ENCODE results near the gene SEC61B.
"Not testable (repeated sequence)": the region's sequence is repeated elsewhere in the genome, so short reads cannot be mapped to it uniquely, and the experiment has no call there.

- TF ChIP-seq, protein P1, sequence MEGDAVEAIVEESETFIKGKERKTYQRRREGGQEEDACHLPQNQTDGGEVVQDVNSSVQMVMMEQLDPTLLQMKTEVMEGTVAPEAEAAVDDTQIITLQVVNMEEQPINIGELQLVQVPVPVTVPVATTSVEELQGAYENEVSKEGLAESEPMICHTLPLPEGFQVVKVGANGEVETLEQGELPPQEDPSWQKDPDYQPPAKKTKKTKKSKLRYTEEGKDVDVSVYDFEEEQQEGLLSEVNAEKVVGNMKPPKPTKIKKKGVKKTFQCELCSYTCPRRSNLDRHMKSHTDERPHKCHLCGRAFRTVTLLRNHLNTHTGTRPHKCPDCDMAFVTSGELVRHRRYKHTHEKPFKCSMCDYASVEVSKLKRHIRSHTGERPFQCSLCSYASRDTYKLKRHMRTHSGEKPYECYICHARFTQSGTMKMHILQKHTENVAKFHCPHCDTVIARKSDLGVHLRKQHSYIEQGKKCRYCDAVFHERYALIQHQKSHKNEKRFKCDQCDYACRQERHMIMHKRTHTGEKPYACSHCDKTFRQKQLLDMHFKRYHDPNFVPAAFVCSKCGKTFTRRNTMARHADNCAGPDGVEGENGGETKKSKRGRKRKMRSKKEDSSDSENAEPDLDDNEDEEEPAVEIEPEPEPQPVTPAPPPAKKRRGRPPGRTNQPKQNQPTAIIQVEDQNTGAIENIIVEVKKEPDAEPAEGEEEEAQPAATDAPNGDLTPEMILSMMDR (tag by site-specific recombination; IDR thresholded peaks at IDR 0.05) = not testable (repeated sequence)
- TF ChIP-seq ZNF514 (tag by site-specific recombination; IDR thresholded peaks at IDR 0.05); ZNF513 (tag by site-specific recombination; IDR thresholded peaks at IDR 0.05); ZNF48 (tag by site-specific recombination; IDR thresholded peaks at IDR 0.05); SP3 (tag by site-specific recombination; IDR thresholded peaks at IDR 0.05); YY1 (tag by site-specific recombination; IDR thresholded peaks at IDR 0.05); ZNF830 (tag by site-specific recombination; IDR thresholded peaks at IDR 0.05; ENCODE audit: low read depth); ZNF37A (tag by site-specific recombination; IDR thresholded peaks at IDR 0.05); ZNF791 (tag by site-specific recombination; IDR thresholded peaks at IDR 0.05); ZSCAN30 (tag by site-specific recombination; IDR thresholded peaks at IDR 0.05); ZNF76 (tag by site-specific recombination; IDR thresholded peaks at IDR 0.05; ENCODE audit: borderline replicate concordance, low read depth); TCF7L2 (IDR thresholded peaks at IDR 0.05; ENCODE audit: borderline replicate concordance, low read depth, low read length); ZNF501 (tag by site-specific recombination; IDR thresholded peaks at IDR 0.05); ZNF416 (tag by site-specific recombination; IDR thresholded peaks at IDR 0.05): not testable (repeated sequence)
These were observed 25.6 kb upstream of the SEC61B start for GRCh38 chr9:99196484-99196883.
